ENCODE results near the gene COL16A1. TPM values are rescaled to one million over a fixed set of nuclear protein-coding genes. Genes with fewer than 3 reads are reported as not detected.

The COL16A1 gene
- total RNA-seq, 1 experiment from 2014 or later = 0.50 TPM

DNA sequence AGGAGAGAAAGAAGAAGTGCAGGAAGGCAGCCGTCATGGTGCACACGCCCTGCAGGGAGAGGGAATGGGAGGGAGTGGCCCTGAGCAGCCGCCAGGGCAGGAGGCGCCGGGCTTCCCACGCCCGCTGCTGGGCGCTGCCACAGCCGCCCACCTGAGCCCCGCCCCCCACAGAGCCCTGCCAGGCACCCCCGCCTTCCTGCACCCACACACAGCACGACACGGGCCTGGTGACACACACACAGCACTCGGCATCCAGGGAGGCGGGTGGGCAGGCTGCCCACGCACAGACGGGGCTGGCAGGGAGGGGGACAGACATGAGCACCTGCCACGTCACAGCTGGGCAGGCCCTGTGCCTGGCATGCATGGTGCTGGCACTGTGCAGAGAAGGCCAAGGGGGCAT is 32.9 kb upstream of the COL16A1 start:
- ChIA-PET POLR2A (no interaction called here), CTCF (interaction anchor here (0.6 kb wide), 1 partner anchor 92 kb away, joined by 5 read pairs; the partner anchor contains the start of gene PEF1)
- Histone ChIP-seq H3K4me3 (ENCODE audit: low read depth, low read length) (no peak overlapping the region), H3K27me3 (replicated peaks; ENCODE audit: control insufficient read depth, insufficient read depth, low read length) (no peaks in the 10 kb centered on the region), H3K36me3 (ENCODE audit: control insufficient read depth, insufficient read depth, low read length) (no peaks in the 10 kb centered on the region), H3K9me3 (no peaks in the 10 kb centered on the region), H3K4me1 (no peaks in the 10 kb centered on the region)
- no peak overlapping the region for H3K27ac Mint-ChIP-seq (ENCODE audit: unreplicated experiment)
- peaks cover 4% of the 10 kb centered on the region for H3K27me3 Mint-ChIP-seq (ENCODE audit: insufficient read depth, unreplicated experiment)
- H3K4me3 Mint-ChIP-seq (ENCODE audit: unreplicated experiment) = no peak overlapping the region
- intact Hi-C loops (cut with micrococcal nuclease; ENCODE audit: unreplicated experiment) = no loop called here
- no peak for TF ChIP-seq CTCF (IDR thresholded peaks at IDR 0.05; ENCODE audit: insufficient read depth in 1 of 2, low read depth in 1 of 2, low read length in 1 of 2, severe bottlenecking in 1 of 2, unreplicated experiment in 1 of 2)
- H3K9me3 Mint-ChIP-seq (ENCODE audit: unreplicated experiment) = no peaks in the 10 kb centered on the region
- no peaks in the 10 kb centered on the region for H3K36me3 Mint-ChIP-seq (ENCODE audit: insufficient read depth, unreplicated experiment)
- H3K4me1 Mint-ChIP-seq (ENCODE audit: low read depth, unreplicated experiment) = no peaks in the 10 kb centered on the region
- no TSS peak for BruUV-seq (replicated peaks)
- no peak for DNase-seq

GRCh38 chr1:31735571-31735970 is 31.8 kb upstream of the COL16A1 start:
- POLR2A ChIA-PET = no interaction called here
- Histone ChIP-seq H3K36me3 (ENCODE audit: control insufficient read depth, insufficient read depth, low read length) (no peaks in the 10 kb centered on the region), H3K4me1 (no peaks in the 10 kb centered on the region), H3K9me3 (no peaks in the 10 kb centered on the region), H3K4me3 (ENCODE audit: low read depth, low read length) (no peak overlapping the region), H3K27me3 (replicated peaks; ENCODE audit: control insufficient read depth, insufficient read depth, low read length) (no peaks in the 10 kb centered on the region)
- H3K4me3 Mint-ChIP-seq (ENCODE audit: unreplicated experiment) = no peak overlapping the region
- BruUV-seq (replicated peaks) = no TSS peak
- no peak for DNase-seq
- H3K9me3 Mint-ChIP-seq (ENCODE audit: unreplicated experiment) = no peaks in the 10 kb centered on the region
- H3K27me3 Mint-ChIP-seq (ENCODE audit: insufficient read depth, unreplicated experiment) = peaks cover 4% of the 10 kb centered on the region
- H3K4me1 Mint-ChIP-seq (ENCODE audit: low read depth, unreplicated experiment) = no peaks in the 10 kb centered on the region
- intact Hi-C loops (cut with micrococcal nuclease; ENCODE audit: unreplicated experiment) = no loop called here
- H3K27ac Mint-ChIP-seq (ENCODE audit: unreplicated experiment) = no peak overlapping the region
- no peak for TF ChIP-seq CTCF (IDR thresholded peaks at IDR 0.05; ENCODE audit: insufficient read depth in 1 of 2, low read depth in 1 of 2, low read length in 1 of 2, severe bottlenecking in 1 of 2, unreplicated experiment in 1 of 2)
- CTCF ChIA-PET = interaction anchor here (0.6 to 1.9 kb wide), 2 partner anchors 10 to 224 kb away, joined by 3 to 6 read pairs; no protein-coding TSS in a partner anchor
- H3K36me3 Mint-ChIP-seq (ENCODE audit: insufficient read depth, unreplicated experiment) = no peaks in the 10 kb centered on the region

DNA sequence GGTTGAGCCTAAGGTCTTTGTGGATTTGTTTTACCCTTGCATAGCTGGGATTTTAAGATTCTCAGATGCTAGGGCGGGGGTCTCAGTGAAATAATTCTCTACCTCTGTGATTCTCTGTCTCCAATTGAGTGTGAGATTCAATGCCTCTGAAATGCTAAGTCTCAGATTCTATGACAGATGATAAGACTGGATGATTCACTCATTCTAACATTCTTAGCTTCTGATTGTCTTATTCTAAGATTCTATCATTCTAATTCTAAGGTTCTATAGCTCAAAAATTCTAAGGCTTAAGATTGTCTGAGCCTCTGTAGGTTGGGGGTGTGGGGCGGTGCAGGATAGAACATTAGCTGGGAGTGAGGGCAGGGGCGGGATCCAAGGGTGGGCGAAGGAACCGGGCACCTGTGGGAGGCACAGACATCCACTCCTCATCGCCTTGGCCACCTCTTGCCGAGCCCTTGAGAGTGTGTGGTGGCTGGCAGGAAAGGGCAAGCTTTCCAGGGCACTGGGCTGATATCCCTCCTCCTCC is 30.8 kb upstream of the COL16A1 start:
- DNase-seq = no peak
- Mint-ChIP-seq H3K4me3 (ENCODE audit: unreplicated experiment) (no peak overlapping the region), H3K27ac (ENCODE audit: unreplicated experiment) (no peak overlapping the region), H3K36me3 (ENCODE audit: insufficient read depth, unreplicated experiment) (no peaks in the 10 kb centered on the region), H3K9me3 (ENCODE audit: unreplicated experiment) (no peaks in the 10 kb centered on the region), H3K4me1 (ENCODE audit: low read depth, unreplicated experiment) (no peaks in the 10 kb centered on the region), H3K27me3 (ENCODE audit: insufficient read depth, unreplicated experiment) (peaks cover 4% of the 10 kb centered on the region)
- ChIA-PET POLR2A (no interaction called here), CTCF (interaction anchor here (1.2 to 1.9 kb wide), 3 partner anchors 11 to 54 kb away, joined by 3 to 6 read pairs (median 4); no protein-coding TSS in a partner anchor)
- Histone ChIP-seq H3K36me3 (ENCODE audit: control insufficient read depth, insufficient read depth, low read length) (no peaks in the 10 kb centered on the region), H3K9me3 (no peaks in the 10 kb centered on the region), H3K4me1 (no peaks in the 10 kb centered on the region), H3K4me3 (ENCODE audit: low read depth, low read length) (no peak overlapping the region), H3K27me3 (replicated peaks; ENCODE audit: control insufficient read depth, insufficient read depth, low read length) (no peaks in the 10 kb centered on the region)
- intact Hi-C loops (cut with micrococcal nuclease; ENCODE audit: unreplicated experiment) = no loop called here
- no peak for TF ChIP-seq CTCF (IDR thresholded peaks at IDR 0.05; ENCODE audit: insufficient read depth in 1 of 2, low read depth in 1 of 2, low read length in 1 of 2, severe bottlenecking in 1 of 2, unreplicated experiment in 1 of 2)
- BruUV-seq (replicated peaks) = no TSS peak

Measured in Caco-2 (cell line).